CD4-positive, alpha-beta T cell treated with Interleukin-15 for 1 hour (primary cell): ENCODE measurements around the gene PTGFRN.
A peak's percentile ranks its signal among the peaks of the same experiment; 100 is the strongest.

Source experiments
- DNase-seq: peaks from one replicate; pipeline ENCODE4 v3.0.0-alpha.2; 2020

The PTGFRN gene

DNA sequence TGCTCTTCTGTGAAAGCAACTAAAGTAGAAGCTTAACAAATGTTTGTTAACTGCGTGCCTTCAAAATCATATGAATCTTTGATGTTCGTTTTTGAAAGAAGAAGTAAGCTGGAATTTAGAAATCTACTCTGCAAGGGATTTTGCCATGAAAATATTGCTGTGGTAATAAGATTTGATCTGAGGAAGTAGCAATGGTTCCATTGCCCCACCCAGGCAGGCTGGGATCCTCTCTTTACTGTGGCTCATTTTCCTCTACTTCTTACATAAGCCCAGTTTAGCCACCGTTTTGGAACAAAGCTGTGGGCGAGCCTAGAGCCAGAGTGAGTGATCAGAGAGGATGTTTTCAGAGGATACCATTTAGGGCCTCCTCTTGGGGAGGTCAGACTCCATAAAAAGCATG lies 20.3 kb upstream of the PTGFRN start:
- no peak for DNase-seq

DNA sequence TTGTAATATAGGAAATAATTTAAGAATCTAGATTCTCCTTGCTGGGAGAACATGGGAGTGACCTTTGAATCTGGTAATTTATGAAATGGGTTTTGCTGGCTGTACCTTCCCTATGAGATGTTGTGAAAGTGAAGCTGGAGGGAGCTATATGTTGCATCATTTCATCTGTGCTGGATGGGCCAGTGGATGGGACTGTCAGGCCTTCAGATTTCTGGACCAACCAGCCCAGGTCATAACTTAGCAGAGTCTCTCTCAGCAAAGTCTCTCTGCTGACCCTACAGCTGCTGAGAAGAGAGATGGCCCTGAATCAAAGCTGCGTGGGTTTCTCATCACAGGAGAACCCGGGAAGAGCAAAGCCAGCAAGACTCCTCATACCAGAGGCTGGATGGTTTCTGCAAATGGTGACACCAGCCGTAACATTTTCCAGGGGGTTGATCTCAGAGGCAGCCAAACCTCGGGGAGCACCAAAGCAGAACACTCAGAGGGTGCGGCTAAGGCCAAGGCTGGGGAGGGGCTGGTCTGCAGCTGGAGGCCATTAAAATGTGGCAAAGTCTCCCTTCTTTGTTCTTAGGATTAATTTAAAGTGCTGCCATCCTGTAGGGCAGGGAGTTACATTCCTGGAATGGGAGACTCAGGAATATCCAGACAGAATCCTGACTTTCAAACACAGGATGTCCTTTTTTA lies 18.2 kb upstream of the PTGFRN start:
- no peak for DNase-seq

DNA sequence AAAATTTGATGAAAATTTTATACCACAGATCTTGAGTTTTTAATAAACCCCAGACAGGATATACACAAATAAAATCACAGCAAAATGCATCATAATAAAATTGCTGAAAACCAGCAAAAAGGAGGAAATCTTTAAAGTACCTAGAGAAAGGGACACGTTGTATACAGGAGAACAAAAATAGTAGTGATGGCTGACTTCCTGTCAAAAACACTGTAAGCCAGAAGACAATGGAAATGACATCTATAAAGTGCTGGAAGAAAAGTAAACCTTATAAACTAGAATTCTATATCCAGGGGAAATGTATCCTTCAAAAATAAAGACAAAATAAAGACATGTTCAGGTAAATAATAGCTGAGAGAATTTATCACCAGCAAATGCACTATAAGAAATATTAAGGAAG lies 14.6 kb upstream of the PTGFRN start:
- no peak for DNase-seq

DNA sequence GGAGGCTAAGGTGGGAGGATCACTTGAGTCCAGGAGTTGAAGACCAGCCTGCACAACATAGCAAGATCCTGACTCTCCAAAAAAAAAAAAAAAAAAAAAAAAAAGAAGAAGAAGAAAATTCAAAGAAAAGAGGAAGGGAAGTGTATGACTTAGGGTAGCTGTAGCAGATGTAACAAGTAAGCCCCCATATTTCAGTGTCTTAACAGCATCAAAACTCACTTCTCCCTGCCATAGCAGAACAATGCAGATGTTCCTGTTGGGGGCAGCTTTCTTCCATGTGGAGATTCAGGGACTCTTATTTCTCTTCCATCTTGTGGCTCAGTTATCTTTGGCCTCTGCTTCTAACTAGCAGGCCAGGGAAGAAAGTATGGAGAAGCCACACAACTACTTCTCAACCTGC lies 10.2 kb upstream of the PTGFRN start:
- no peak for DNase-seq

DNA sequence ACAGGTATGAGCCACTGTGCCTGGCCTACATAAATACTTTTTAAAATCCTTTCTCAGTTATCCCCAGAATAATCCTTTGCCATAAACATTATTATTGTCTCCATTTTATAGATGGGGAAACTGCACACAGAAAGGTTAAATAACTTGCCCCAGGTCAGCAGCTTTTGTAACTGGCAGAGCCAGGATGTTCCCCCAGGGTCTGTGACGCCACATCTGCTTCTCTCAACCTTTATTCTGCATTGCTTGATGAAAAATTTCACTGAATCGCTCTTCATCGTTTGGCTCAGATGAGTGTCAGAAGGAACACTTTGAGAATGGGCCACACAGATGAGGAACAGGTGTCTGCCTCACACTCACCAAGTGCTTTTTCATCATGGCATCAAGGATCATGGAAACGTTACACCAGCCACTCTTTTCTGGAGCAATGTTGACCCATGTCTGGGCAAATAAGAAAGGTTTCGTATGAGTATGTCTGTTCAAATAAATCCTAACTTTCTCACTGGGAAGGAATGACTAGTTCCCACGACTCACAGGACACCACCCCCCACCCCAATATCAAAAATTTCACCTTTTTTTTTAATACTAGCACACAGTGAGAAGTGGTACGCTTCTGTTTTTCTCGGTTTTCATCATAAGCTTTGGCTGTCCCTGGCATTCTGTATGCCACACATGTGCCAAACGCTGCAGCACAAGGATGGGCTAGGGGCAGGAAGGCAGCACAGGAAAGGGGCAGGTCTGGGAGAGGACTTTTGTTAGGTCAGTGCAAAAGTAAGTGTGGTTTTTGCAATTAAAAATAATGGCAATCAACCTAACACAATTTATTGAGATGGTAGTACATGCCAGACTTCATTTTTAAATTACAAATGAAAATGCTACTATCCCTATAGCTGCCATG lies 9.0 kb upstream of the PTGFRN start:
- DNase-seq: no peak

DNA sequence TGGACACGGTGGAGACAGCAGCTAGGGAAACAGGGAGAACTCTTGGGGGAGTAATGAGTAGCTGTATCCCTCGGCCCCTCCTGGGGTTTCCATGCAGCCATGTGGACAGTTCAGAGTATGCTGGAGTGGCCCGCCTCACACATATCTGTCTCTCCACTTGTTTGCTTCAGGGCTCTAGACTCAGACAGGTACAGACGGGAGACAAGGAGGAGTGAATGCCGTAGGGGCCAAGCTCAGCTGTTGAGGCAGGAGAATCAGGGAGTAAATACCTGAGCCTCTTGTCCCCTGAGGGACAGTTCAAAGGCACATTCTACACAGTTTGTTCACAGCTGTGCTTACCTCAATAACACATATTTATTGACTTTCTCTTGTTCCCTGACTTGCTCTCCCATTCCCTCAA lies 7.7 kb upstream of the PTGFRN start:
- no peak for DNase-seq

DNA sequence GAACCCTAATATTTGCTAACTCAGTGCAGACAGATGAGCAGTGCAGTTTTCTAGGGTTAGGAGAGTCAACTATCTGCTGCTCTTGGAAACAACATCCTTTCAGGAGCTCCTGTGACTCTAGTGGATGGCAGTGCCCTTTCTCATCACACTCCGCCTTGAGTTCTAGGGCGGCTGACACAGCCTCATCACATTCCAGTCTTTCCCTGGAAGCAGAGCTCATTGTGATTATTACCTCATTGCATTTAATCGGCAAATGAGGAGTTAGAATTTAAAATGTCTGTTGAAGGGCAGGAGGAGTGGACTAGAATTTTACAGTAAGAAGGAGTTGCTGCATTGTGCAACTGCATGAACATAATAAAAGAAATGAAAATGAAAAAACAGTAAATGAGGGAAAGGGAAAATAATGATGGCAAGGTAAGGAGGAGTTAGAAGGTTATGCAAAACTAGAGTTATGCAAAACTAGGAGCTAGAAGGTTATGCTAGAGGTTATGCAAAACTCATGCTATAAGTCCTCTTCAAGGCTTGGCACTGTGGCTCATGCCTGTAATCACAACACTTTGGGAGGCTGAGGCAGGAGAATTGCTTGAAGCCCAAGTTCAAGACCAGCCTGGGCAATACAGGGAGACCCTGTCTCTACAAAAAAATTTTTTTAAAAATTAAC lies 6.9 kb upstream of the PTGFRN start:
- no peak for DNase-seq

DNA sequence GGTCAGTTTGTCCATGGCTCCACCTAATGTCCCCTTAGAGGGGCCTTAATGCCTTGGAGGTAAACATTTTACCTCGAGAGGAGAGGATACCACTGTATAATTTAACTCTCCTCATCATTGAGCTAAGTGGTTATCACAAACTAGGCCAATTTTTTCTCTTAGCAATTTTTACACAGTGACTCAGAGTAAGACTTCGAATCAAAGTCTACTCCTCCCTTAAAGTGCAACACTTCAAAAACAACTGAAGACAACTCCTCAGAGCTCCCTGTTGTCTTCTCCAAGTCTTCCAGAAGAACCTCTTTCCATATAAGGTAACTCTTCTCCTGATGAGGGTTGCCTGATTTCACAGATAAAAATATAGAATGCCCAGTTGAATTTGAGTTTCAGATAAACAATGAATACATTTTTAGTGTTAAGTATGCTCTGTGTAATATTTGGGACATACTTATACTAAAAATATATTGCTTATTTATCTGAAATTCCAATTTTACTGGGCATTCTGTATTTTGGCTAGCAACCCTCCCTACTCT lies 4.9 kb upstream of the PTGFRN start:
- no peak for DNase-seq

DNA sequence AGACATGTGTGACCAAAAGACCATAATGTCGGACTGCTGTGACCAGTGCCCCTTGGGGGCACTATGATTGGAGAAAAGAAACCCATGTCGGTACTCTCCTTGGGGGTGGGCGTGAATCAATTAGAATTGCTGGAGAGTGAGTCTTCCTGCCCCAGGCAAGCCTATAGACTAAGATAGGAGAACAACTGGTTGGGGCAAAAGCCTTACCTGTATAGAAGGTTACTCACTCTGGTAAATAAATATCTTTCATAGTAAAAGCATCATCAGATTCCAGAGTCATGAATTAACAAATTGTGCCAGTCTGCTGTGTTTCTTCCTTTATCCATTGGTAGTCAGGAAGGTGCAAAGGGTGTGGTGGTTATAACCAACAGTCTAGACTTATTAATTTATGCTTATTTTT lies 2.9 kb upstream of the PTGFRN start:
- no peak for DNase-seq

DNA sequence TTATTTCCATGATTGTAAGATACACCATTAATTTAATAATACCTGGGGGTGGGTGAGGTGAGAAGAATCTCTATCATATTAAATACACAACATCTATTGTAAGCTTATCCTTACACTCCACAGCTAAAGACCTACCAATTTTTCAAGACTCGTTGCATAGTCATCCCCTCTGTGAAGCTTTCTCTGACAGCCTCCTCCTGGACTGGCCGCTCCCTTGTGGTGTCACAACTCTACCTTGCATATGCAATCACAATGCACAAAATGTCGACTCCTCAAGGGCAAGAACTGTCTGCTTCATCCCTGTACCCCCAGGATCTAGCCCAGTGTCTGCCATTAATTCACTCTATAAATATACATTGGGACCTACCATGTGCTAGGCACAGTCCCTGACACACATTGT lies 2.4 kb upstream of the PTGFRN start:
- no peak for DNase-seq

DNA sequence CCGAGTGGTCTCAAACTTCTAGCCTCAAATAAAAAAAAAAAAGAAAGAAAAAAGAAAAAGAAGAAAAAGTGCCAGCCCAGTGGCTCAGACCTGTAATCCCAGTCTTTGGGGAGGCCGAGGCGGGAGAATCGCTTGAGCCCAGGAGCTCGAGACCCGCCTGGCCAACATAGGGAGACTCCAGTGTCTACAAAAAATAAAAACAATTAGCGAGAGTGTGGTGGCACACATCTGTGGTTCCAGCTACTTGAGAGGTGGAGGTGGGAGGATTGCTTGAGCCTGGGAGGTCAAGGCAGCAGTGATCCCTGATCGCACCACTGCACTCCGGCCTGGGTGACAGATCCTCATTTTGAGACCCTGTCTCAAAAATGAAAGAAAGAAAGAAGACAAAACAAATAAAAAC lies 1.4 kb upstream of the PTGFRN start:
- no peak for DNase-seq

DNA sequence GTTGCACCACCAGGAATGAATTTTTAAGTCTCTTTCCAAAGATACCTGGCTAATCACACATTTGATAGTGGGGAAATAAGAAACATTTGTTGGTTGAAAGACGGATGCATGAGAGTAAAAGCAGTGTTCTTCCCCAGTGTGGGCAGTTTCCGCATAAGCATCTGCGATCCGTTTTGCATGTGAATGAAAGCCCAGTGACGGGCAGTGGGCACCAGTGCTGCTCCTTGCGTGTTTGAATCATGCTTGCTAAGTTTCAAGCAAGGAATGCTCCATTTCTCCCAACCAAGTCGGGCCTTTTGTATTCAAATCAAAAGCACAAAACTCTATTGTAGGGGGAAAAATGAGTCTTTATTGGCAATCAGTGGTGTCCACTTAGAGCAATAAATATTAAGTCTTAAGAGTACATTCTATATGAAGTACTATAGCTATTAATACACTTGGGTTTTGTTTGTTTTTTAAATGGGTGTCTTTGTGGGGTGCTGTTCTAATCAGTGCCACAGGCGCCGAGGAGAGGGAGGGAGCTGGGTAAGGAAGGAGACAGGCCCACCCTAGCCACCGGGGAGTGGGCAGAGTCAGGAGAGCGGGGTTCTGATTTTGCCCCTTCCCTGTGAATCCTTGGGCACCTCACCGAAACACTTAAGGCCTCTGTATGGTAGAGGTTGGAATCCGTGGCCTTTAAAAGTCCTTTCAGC lies 750 bp upstream of the PTGFRN start:
- DNase-seq: no peak

DNA sequence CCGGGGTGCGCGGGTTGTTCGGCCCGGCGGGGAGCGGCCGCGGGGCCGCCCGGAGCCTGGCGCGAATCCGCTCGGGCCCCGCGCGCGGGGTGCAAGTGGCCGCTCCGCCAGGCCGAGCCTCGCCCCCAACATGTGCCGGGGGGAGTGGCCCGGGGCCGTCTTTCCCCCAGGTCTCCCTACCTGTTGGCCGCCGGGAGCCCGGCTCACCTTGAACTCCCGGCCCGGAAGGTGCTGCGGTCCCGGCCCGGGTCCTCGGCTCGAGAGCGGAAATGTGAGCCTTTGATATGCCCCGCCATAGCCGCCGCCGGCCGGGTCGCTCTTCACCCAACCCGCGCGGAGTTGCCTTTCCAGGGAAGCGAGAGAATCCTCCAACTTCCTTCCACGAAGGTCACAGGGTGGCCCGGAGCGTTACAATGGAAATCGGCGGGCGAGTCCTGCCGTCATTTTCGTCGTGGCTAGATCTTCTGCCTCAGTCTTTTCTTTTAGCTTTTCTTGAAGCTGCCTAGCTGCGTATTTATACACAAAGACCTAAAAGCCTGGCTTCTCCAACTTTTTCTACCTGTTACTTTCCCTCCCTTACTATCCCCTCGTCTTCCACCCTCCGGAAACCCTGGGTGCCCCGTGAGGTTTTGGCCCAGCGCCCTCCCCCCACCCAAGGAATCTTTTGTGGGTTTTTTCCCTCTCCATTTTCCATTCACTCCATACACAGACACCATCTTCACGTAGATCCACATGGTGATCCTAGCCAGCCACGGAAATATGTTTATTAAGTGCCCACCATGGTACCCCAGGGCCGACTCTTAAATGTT lies 867 bp downstream of the PTGFRN start:
- DNase-seq: peak; percentile 32

DNA sequence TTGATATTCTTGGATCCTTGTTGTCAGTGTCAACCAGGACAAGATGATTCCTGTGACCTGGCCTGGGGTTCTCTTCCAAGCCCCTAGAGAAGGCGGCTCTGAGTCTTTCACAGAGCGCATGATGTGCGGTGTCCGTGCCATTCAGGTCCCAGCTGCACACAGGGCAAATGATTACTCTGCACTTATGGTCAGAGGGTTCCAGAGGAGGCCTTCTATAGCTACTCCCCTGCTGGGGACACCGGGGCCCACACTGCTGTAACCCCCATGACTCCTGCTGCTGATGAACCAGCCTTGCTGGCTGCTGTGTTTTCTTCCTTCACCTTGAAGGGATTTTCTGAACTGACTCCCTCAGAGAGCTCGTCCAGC lies 1.5 kb downstream of the PTGFRN start:
- DNase-seq: no peak

DNA sequence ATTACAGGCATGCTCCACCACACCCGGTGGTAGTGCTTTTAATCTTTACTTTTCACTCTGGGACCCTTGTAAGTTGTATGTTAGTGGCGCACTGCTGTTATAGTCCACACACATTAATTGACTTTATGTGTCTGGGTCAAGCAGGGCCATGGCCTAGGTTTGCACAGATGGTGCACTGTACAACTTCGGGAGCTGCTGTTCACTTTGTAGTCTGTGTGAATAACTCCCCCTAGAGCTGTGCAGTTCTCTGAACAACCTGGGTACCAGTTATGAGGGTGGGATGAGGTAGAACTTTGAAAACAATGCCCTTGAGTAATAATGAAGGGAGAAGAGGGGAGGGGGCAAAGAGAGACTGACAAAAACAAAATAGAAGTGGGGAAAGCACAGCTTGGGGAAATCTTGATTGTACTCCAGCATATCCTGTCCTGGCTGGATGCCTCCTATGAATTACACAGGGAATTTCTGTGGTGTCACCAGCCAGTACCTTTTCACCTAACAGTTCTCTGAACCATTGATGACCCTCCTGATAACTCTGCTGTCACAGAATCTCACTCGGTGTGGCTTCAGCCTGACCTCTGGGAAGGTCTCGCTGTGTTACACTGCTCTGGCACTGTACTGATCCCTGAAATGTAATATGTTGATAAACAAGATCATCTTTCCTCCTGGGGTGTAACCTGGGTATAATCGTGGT lies 2.2 kb downstream of the PTGFRN start:
- DNase-seq: no peak

DNA sequence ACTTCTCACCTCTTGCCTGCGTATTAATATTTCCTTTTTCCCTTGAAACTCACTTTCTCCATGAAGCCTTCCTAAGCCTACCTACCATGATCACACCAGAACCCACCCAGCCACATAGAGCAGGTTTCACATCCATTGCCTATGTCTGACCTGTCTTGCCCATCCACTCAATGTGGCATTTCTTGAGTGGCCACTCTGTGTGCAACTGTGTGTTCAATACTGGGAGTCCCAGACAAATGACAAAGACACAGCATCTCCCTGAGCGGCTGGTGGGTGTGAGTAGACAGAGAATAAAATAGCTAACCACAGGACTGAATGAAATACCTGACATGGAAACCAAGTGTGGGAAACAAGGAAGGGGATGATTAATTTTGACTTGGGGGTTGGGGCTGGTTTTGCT lies 3.1 kb downstream of the PTGFRN start:
- no peak for DNase-seq

DNA sequence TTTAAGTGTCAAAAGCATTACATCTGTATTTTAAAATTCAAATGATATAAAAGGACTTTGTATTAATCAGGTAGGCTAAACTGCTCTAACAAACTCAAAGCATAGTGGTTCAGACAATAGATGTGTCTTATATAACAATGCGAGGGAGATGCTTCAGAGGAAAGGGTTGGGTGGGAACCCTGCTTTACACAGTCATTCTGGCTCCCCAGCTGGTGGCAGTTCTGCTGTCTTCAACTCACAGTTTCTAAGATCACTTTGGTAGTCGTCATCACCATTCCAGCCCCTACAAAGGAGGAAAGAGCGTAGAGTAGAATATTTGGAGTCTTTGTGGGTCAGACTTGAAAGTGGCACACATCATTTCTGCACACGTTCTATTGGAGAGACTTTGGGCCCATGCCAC lies 4.2 kb downstream of the PTGFRN start:
- DNase-seq: no peak

DNA sequence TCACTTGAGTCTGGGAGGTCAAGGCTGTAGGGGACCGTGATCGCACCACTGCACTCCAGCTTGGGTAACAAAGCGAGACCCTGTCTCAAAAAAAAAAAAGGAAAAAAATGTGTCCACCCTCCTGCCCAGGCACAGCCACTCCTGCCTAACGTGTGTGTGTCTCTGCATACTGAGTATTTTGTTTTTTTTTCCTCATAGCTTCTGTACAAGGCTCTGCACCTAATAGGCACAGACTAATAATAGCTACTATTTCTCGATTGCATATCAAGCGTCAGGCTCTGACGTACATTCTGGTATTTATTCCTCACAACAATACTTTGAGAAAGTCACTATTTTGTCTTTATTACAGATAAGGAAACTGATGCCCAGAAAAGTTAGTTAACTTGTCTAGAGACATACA lies 5.0 kb downstream of the PTGFRN start:
- DNase-seq: no peak

DNA sequence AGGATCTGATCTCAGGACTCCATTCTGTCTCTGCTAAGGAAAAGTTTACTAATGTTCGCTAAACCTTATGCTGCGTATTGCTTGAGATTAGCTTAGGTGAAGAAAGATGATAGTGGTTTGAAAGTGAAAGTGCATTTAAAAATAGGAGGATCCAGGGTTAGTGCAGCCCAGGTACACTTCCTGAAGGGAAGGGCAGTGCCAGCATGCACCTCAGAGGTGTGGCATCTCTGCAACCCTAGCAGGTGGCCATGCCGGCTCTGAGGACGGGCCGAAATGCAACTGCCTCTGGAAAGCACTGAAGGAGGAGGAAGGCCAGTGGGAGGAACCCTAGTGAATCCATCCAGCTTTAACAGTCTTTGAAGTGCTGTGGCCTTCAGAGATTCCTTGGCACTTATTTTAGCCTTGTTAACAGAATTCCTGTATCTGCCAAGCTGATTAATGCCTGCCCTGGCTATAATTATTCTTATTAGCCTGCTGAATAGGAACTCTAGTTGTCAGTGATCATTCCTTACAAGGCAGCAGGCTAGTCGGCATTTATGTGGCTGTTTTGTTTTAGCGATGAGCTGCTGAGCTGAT lies 5.5 kb downstream of the PTGFRN start:
- no peak for DNase-seq

DNA sequence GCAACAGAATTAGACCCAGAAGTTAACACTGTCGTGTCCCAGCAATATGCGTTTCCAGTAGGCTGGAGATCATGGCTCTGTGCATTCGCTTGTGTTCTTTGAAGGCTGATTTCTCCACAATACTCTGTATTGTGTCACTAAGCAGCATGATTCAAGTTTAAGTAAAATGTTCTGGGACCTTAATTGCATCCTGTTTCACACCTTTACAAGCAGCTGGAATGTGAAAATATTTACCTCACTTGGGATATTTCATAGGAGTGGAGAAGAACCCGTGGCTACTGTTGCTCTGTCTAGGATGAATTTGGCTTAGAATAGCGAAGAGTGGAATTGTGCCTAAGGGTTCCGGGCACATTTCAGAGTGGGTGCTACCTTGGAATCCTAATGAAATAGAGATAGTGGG lies 6.3 kb downstream of the PTGFRN start:
- DNase-seq: no peak
